HG02798 (cell line): ENCODE data around the gene DMPK.

Source experiments
- ATAC-seq: cut with Tn5 transposase; IDR thresholded peaks from one replicate; pipeline ENCODE4 v1.9.1; 2021; ENCODE audit warnings: mild to moderate bottlenecking; ENCODE audit not compliant: unreplicated experiment, poor library complexity

Gene DMPK, protein sequence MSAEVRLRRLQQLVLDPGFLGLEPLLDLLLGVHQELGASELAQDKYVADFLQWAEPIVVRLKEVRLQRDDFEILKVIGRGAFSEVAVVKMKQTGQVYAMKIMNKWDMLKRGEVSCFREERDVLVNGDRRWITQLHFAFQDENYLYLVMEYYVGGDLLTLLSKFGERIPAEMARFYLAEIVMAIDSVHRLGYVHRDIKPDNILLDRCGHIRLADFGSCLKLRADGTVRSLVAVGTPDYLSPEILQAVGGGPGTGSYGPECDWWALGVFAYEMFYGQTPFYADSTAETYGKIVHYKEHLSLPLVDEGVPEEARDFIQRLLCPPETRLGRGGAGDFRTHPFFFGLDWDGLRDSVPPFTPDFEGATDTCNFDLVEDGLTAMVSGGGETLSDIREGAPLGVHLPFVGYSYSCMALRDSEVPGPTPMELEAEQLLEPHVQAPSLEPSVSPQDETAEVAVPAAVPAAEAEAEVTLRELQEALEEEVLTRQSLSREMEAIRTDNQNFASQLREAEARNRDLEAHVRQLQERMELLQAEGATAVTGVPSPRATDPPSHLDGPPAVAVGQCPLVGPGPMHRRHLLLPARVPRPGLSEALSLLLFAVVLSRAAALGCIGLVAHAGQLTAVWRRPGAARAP

DNA sequence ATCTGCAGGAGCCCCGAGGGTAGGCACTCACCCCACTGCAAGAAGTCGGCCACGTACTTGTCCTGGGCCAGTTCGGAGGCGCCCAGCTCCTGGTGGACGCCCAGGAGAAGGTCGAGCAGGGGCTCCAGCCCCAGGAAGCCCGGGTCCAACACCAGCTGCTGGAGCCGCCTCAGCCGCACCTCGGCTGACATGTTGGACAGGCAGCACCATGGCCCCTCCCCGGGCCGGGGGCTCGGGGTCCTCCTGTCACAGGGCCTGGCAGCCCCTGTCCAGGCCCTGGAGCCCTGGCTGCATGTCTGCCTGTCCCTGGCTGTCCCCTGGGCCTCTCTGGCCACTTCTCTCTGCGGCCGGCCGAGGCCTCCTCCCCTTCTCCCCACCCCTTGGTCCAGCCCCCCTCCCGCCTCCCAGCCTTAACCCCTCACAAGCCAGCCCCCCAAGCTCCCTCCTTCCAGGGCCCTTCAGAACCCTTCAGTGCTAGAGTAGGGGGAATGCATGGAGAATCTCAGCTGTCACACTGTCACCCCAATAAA, at the start of gene DMPK:
Gene DMPK, minus strand, starts transcription at position 329 of the 530 bp plus-strand sequence. Its CDS starts 138 bp downstream, at position 191.
- ATAC-seq: no peak

DNA sequence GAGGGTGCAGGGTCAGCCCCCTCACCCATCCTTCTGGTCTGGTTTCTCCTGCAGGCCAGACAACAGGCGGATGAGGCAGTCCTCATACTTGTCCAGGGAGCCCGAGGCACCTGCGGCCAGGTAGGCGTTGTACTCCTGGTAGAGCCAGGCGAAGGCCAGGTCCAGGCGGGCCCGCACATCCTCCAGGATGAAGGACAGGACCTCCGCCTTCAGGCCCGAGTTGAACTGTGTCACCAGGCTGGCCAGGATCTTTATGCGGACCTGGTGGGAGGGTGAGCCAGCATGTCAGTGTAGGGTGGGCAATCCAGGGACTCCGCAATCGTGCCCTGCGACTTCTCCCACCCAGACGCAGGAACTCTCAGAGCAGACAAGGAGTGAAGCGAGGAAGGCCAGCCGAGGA, 46.7 kb upstream of the DMPK start:
- no peak for ATAC-seq

DNA sequence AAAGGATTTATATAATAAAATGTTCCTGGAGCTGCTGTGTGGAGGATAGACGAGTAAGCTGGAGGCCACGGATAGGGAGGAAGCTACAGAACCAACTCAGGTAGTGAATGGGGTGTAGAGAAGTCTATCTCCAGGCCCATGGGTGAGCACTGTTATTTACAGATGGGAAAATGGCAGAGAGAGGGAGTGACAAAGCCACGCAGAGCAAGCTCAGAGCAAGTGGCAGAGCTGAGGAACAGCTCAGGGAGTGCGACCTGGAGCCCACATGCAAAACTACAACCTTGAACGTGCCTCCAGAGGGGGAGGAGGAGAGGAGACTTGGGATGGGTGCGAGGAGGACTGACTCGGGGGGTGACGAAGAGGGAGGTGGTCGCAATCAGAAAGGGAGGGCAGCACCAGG, 46.2 kb upstream of the DMPK start:
- ATAC-seq: no peak

DNA sequence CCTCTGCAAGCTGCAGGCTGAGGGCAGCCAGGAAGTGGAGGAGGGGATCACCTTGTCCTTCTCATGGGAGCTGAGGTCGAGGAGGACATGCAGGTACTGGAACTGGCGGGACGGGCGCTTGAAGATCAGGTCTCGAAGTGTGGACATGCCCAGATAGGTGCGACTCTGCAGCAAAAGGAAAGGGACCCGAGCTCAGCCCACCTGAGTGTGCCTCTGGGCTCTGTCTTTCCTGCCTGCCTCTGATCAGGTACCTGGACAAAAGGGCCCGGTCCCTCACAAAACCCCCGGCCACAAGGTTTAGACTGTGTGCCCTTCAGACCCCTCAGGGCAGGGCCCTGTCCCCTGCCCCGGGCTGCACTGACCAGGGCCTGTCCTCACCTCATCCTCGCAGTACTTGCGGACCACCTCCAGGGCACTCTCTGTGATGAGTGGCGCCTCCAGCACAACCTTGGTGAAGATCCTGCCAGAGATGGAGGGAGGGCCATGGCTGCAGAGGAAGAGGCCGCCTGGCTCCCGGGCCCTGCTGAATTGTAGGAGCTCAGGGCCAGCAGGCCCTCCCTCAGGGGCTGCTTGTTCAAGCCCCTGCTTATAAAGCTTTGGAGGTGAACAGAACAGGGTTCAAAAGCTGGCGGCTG, 45.3 kb upstream of the DMPK start:
- no peak for ATAC-seq

DNA sequence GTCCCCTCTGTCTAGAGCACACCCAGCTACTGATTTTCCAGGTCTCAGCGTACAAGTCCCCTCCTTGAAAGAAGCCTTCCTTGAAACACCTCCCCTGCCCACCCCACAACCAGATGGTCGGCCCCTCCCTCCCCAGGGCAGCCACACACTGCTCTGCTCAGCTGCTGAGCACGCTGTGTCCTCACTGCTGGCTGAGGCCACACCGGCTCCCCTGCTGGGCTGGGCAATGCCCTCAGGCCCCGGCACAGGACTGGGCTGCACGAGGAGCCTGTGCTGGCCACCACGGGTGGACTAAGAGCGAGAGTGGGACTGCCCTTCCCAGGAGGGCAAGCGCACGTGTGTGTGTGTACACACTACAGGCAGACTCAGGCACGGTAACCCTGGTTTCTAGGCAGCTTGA, 44.6 kb upstream of the DMPK start:
- no peak for ATAC-seq

DNA sequence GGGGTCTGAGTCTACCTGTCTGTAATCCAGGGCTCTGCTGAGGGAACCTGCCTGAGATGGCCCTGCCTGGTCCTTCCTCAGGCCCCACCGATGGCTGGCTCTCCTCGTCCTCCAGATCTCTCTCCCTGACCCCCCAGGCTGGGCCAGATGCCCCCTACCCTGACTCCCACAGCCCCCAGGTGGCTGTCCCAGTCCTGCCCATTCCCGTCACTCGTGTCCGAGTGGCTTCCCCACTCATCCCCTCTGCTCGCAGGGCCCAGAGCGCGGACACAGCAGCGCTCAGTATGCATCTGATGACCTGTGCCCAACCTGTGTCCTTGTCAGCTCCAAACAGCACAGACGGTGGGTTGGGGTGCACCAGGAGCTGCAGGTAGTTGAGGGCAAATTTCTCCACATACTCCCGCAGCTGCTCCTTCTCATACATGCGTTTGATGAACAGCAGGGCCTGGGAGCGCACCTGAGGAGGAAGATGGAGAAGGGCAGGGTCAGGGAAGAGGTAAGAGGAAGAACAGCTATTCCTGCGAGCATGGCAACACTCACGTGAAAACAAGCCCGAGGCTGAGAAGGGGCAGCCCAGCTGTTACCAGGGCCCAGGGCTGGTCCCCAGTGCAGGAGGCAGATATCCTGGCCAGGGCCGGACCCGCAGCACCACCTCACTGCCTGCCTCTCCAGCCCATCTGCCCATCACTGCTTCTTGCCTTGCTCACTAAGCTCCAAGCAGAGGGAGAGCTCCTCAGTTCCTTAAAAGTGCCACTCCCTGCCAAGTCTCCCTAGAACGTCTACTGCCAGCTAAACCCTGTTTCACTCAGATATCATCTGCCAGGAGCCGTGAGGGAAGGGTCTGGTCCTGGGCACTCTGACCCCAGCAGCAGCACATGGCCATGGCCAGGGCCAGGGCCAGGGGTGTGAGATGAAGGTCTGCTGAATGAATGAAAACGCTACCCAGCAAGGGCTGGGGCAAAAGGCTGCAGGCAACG, 43.9 kb upstream of the DMPK start:
- ATAC-seq: no peak

DNA sequence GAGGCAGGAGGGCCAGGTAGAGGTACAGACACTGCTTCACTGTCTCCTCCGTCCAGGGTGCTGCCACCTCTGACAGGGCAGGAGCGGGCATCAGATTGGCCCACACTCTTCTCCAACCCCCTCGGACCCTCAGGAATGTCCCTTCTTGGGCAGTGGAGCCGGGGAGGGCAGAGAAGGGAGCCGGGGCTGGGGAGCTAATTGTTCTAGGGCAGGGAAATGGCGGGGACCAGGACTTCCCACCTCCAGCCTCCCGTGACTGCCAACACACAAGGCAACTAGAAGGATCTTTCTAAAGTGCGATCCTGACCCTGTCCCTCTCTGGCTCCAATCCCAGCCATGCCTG, 42.9 kb upstream of the DMPK start:
- no peak for ATAC-seq

DNA sequence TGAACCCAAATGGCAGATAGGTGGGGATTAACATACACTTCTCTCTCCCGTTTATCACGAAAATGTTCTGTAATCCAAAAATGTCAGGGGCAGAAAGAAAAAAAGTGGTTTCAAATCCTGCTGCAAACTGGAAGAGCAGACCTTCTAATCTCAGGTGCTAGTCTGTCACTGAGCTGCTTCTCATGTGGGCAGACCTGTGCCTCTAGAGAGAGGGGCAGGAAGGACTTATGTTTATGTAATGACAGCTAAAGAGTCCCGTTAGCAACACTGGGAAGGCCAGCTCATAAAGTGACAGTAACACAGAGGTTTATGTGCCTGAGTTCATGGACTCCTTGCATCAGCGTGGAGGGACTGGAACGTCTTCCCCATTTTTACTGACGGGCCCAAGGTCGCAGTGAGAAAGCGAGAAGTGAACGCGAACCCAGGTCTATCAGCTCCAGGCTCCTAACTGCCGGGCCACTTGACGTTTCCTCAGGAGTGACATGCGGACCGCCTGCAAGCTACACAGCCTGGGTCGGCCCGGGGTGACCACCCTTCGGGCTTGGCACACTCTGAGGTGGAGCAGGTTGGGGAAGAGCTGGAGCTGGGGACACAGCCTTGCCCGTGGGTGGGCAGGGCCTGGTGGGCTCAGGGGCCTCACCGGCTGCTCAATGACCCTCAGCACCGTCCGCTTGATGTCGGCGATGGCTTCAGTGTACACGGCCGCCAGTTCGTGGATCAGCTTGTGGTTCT, 42.4 kb upstream of the DMPK start:
- ATAC-seq: no peak

DNA sequence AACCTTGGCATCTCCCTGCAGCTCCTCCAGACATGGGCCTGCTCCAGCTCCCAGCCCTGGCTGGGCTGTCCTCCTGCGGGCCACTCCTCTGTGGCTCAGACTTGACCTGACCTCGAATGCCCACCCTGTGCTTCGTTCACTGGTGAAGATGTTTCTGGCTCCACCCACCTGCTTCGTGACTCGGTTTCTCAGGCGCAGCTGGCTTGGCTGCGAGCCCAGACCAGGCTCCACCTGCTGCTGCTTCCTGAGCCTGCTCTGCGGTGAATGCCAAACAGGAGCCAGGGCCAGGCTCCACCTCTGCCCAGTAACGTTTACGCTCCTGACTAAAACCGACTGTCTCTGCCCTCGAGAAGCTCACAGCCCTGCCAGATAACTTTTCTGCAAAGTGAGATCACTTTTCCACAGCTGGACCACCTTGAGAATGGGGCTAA, 41.8 kb upstream of the DMPK start:
- ATAC-seq: no peak

DNA sequence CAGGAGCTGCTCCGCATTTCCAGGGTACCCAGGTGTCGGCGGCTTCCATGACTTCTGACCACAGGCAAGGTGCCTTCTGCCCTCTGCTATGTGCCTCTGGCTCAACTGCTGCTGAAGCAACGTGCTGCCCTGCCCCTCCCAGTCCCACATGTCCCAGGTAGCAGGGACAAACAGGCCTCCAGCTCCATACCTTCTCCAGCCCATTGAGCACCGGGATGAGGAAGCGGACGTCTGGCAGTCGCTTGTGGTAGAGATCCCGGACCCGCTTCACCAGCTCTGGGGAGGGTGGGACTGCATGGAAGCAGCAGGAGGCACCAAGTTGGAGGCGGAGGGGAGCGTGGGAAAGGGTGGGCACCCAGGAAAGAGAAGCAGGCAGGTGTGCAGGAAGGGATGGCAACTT, 40.9 kb upstream of the DMPK start:
- no peak for ATAC-seq

DNA sequence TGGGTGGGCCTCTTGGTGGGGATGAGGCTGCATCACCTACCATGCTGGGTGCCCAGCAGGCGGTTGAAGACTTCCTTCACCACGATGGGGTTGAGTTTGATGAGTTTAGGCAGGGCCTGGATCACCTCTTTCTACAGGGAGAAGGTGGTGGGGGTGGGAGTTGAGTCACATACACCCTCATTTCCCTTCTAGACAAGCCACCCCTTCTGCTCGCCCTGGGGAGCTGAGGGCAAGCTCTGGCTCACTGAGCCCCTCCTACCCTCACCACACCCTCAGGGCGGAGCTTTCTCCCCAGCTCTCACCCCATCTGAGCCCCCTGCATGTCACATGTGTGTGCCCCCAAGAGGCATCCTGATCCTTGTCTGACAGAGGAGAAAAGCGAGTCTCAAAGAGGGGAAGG, 40.4 kb upstream of the DMPK start:
- no peak for ATAC-seq

DNA sequence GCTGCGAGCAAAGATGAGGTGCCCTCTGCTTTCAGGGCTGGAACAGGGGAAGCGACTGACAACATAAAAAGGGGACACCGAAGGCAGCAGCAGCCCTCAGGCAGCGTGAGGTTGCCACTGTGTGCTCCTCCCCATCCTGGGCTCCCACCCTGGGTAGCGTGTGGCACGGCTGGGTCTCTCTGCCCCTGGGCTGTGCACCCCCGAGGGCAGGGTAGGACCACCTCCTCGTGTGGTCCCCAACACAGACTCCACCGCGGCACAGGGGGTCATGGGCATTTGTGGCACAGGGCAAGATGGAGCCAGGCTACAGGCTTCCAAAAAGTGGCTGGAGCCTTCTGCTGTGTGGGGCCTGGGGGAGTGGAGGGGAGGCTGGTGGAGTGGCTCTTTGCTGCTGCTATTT, 39.3 kb upstream of the DMPK start:
- no peak for ATAC-seq

DNA sequence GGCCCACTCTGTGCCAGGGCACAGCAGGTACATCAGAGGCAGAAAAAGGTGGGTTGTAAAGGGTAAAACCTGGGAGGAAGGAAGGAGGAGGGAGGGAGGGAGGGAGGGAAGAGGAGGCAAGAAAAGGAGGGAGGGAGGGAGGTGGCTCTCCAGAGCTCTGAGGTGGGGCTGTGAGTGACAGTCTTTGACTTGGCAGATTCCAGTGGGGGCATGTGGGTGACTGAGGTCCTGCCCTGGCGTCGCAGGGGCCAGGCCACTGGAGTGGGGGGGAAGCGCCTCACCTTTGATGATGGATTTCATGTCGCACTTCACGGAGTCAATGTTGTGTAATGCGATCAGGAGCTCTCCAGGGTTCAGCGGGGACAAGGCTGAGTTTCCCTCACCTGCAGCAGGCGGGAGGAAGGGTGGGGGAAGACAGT, 38.8 kb upstream of the DMPK start:
- no peak for ATAC-seq

DNA sequence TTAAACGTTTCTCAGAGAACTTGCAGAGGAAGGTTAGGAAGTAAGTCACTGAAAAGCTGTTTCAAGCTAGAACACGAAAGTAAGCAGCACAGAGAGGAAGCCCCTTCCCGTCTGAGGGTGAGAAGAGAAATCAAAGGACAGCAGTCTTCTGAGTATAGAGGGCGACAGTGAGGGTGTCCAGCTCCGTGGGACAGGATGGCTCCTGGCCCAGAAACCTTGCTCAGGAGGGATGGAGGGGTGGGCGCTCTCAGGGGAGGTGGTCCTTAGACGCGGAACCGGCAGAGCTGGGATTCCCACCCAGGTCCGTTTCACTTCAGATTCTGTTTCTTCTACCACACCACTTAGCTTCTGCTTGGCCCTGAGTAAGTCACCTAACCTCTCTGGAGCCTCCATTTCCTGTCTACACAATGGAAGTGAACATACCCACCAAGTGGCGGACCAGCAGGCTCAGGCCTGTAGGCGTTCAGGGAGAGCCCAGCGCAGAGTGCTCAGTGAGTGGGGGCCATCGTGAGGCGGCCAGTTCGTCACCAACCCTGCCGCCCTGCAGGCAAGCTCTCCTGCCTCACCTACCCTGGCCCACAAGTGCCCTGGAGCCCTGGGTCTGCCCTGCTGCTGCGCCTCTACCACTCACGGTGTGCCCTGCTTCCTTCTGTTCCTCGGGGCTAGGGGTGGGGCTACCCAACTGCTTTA, 38.3 kb upstream of the DMPK start:
- no peak for ATAC-seq

DNA sequence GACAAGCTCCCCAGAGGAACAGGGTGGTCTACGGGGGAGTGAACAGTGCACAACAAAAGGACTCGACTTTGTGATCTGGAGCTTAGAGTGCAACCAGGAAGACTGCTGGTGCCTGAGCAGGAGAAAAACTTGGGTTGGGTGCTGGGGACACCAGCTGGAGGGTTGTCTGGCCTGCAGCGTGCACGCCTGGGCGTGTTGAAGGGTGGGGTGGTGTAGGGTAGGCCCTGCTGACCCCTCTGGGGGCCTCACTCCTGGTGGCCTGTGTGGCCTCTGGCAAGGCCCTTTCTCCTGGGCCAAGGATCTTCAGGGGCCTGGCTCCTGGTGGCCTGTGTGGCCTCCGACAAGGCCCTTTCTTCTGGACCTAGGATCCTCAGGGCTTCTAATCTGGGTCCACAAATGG, 37.5 kb upstream of the DMPK start:
- ATAC-seq: no peak

DNA sequence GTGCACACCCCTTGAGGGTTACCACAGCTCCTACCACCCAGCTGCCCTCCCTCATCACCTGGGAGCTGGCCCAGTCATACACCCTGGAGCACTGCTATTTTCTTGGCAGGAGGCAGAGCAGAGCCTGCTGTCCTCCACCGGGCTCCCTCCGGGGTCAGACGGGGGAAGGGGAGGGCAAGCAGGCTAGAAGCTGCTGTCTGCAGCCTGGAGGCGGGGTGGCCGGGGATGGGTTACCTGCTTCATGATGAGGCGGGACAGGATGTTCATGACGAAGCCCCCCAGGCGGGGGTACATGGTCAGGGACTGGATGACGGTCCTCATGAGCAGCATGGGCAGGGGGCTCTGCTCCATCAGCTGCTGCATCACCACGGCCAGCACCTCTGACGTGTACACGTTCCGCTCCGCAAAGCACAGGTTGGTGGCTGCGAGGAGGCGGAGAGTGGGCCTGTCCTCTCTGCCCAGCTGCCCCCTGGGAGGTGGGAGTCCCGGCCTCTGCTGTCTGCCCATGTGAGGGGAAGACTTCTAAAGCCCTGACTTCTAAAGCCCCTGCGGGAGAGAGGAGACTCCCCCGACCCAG, 35.5 kb upstream of the DMPK start:
- peak; percentile 11 for ATAC-seq

DNA sequence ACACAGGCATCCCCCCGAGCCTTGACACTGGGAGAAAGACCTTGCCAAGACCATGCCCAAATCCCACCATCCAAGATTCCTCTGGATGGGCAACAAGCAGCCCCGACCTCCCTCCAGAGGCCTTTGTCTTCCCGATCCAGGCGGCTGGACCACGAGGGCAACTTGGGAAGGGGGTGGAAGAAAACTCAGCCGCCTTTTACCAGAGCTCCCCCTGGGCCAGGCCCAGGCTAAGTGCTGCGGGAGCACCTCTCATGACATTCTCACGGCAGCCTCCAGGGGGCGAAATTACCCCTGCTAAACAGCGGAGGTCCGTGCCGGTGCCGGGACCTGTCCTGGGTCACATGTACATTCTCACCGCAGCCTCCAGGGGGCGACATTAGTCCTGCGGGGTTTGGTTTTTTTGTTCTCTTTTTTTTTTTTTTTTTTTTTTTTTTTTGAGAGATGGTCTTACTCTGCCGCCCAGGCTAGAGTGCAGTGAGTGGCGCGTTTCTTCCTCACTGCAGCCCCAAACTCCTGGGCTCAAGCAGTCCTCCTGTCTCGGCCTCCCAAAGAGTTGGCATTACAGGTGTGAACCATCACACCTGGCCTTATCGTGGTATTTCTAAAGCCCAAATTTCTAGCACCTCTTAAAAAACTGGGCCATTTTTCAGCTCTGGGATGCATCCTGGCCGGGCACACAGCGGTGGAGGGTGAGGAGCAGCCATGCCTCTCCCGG, 34.9 kb upstream of the DMPK start:
- ATAC-seq: peak; percentile 89
